Posterior vena cava (tissue), 2 donors: Measurements from ENCODE around the gene EPHB6. TPM values are rescaled to one million over a fixed set of nuclear protein-coding genes. Genes with fewer than 3 reads are reported as not detected.

Source experiments
- DNase-seq: peaks from one replicate; pipeline ENCODE4 v3.0.0-alpha.2; 2020; ENCODE audit warnings: low spot score
- intact Hi-C, 2 donors: fragments of 100-400 bp; cut with DNase I; formaldehyde crosslinking; loops; one replicate each; pipeline versions ENCODE4 v1.14.1 to v1.14.2; 2022 to 2023
- total RNA-seq, 2 donors: library from RNA; stranded (reverse); fragmentation: NEBNext Ultra II Directional; extraction: Animal tissue kit (Norgen Biotek cat#: 25700); gene quantifications; one replicate each; pipeline ENCODE4 v1.2.1, GENCODE V29; 2021
- donor health status: DM: yes; HTN: yes; CAD: no.
- donor health status: DM: yes; HTN: yes; CAD: no.

EPHB6 gene
- total RNA-seq, 2 donors from 2014 or later = 11.9 to 33.5 TPM

GRCh38 chr7:142885311-142886230 lies 30.7 kb downstream of the EPHB6 start, which contains the start of gene TRPV6:
TRPV6 (minus strand) TSS chr7:142885745.
- intact Hi-C loops = no loop called here
- DNase-seq = peak; percentile 66

GRCh38 chr7:142886866-142887265 lies 32.0 kb downstream of the EPHB6 start:
- intact Hi-C loops = no loop called here

GRCh38 chr7:142887282-142888015 lies 32.6 kb downstream of the EPHB6 start:
- peak; percentile 54 for DNase-seq
- intact Hi-C loops = no loop called here

More at GRCh38 chr7:142886866-142887265, 32.0 kb downstream of the EPHB6 start:
- DNase-seq = peak; percentile 18

GRCh38 chr7:142889816-142890215 lies 34.9 kb downstream of the EPHB6 start:
- intact Hi-C loops = no loop called here
- DNase-seq = no peak

- intact Hi-C loops = no loop called here
- DNase-seq = no peak
Measured at GRCh38 chr7:142890874-142891485, 36.1 kb downstream of the EPHB6 start.

GRCh38 chr7:142891490-142892082 lies 36.7 kb downstream of the EPHB6 start:
- no peak for DNase-seq
- intact Hi-C loops = no loop called here

- intact Hi-C loops = no loop called here
- no peak for DNase-seq
Measured at GRCh38 chr7:142892951-142893350, 38.1 kb downstream of the EPHB6 start.

GRCh38 chr7:142894112-142894984 lies 39.5 kb downstream of the EPHB6 start:
- intact Hi-C loops = no loop called here
- no peak for DNase-seq

- no peak for DNase-seq
- intact Hi-C loops = no loop called here
Measured at GRCh38 chr7:142894985-142895593, 40.2 kb downstream of the EPHB6 start.

- intact Hi-C loops = no loop called here
- DNase-seq = no peak
Measured at GRCh38 chr7:142896151-142896550, 41.3 kb downstream of the EPHB6 start.

GRCh38 chr7:142896741-142897379 lies 42.0 kb downstream of the EPHB6 start:
- DNase-seq = no peak

GRCh38 chr7:142897691-142898090 lies 42.8 kb downstream of the EPHB6 start:
- no peak for DNase-seq
- intact Hi-C loops = no loop called here

More at GRCh38 chr7:142896741-142897379, 42.0 kb downstream of the EPHB6 start:
- intact Hi-C loops = no loop called here

- DNase-seq = no peak
- intact Hi-C loops = no loop called here
Measured at GRCh38 chr7:142898377-142899170, 43.7 kb downstream of the EPHB6 start.

GRCh38 chr7:142899661-142900060 lies 44.8 kb downstream of the EPHB6 start:
- intact Hi-C loops = no loop called here
- DNase-seq = no peak

GRCh38 chr7:142901426-142902259 lies 46.8 kb downstream of the EPHB6 start:
- no peak for DNase-seq
- intact Hi-C loops = no loop called here

- intact Hi-C loops = no loop called here
- DNase-seq = no peak
Measured at GRCh38 chr7:142904128-142904527, 49.3 kb downstream of the EPHB6 start.
